Esophagus muscularis mucosa (tissue), 4 donors: Measurements from ENCODE around the gene SETBP1.

ENCODE experiments used
- EP300 ChIP-seq: sonication (generic); formaldehyde crosslinking; IDR thresholded peaks from one replicate; pipeline ENCODE4 v1.6.1; 2017; ENCODE audit warnings: antibody characterized with exemption
- POLR2A ChIP-seq: fragments of 450-650 bp; IDR thresholded peaks from one replicate; pipeline ENCODE4 v1.6.1; 2017; ENCODE audit warnings: antibody characterized with exemption, moderate library complexity, mild to moderate bottlenecking, low read depth
- POLR2AphosphoS5 ChIP-seq, 2 donors: sonication (generic); formaldehyde crosslinking; IDR thresholded peaks; one replicate each; pipeline ENCODE4 v1.6.1; 2017; ENCODE audit warnings: antibody characterized with exemption in 2 of 2
- TF ChIP-seq, protein P1 (sequence below), 3 experiments: fragments of 200-600 bp in 2 of 3; fragments of 450-650 bp in 1 of 3; sonication (generic) in 2 of 3; IDR thresholded peaks; one replicate each; pipeline ENCODE4 v1.5.1; 2017 to 2019; ENCODE audit warnings: antibody characterized with exemption in 3 of 3, mild to moderate bottlenecking in 2 of 3, moderate library complexity in 1 of 3

DNA sequence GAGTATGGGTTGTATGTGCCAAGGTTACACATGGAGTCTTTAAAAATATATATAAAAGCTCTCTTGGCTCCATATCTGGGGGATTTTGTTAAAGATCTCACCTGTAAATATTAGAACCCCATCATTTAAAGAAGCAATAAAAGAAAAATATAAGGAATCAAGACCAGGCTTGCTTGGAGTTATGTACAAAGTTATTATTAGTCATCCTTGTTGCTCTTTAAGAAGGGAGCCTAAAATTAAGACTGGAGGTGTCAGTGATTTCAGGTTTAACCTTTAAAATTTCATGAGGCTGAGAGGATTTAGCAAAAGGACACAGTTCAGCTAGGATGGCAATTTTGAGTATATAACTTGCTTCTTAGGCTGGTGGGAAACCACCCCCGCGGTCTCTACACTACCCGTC lies 181.4 kb downstream of the SETBP1 start:
- TF ChIP-seq POLR2A (no peak), POLR2AphosphoS5 (IDR thresholded peaks at IDR 0.05) (no peak), EP300 (no peak)
- TF ChIP-seq, protein P1, sequence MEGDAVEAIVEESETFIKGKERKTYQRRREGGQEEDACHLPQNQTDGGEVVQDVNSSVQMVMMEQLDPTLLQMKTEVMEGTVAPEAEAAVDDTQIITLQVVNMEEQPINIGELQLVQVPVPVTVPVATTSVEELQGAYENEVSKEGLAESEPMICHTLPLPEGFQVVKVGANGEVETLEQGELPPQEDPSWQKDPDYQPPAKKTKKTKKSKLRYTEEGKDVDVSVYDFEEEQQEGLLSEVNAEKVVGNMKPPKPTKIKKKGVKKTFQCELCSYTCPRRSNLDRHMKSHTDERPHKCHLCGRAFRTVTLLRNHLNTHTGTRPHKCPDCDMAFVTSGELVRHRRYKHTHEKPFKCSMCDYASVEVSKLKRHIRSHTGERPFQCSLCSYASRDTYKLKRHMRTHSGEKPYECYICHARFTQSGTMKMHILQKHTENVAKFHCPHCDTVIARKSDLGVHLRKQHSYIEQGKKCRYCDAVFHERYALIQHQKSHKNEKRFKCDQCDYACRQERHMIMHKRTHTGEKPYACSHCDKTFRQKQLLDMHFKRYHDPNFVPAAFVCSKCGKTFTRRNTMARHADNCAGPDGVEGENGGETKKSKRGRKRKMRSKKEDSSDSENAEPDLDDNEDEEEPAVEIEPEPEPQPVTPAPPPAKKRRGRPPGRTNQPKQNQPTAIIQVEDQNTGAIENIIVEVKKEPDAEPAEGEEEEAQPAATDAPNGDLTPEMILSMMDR (IDR thresholded peaks at IDR 0.05) = no peak
